Stomach (tissue), 9 donors: ENCODE results near the gene TADA2B. TPM values are rescaled to one million over a fixed set of nuclear protein-coding genes. Genes with fewer than 3 reads are reported as not detected.

Experiments
- DNase-seq, 2 donors: peaks; one replicate each; pipeline versions ENCODE4 v3.0.0 to v3.0.0-alpha.2; 2013 to 2019
- H3K27ac ChIP-seq, 5 donors: fragments of 200-600 bp in 4 of 5; sonication (generic) in 4 of 5; one replicate each; pipeline ENCODE4 v1.5.1; 2013 to 2019; ENCODE audit warnings: mild to moderate bottlenecking in 1 of 5, moderate library complexity in 1 of 5
- H3K27me3 ChIP-seq, 3 donors: fragments of 200-600 bp; sonication (generic); one replicate each; pipeline ENCODE4 v1.5.1; 2017 to 2019; ENCODE audit warnings: mixed run types in 1 of 3
- H3K36me3 ChIP-seq, 4 donors: fragments of 200-600 bp; sonication (generic); 1 replicate in 3 of 4; 2 replicates in 1 of 4; pipeline ENCODE4 v1.5.1; 2016 to 2019
- H3K4me1 ChIP-seq, 4 donors: fragments of 200-600 bp; sonication (generic); one replicate each; pipeline ENCODE4 v1.5.1; 2016 to 2019
- H3K4me3 ChIP-seq, 4 donors: fragments of 200-600 bp; sonication (generic) in 3 of 4; one replicate each; pipeline ENCODE4 v1.5.1; 2016 to 2019; ENCODE audit warnings: mild to moderate bottlenecking in 1 of 4
- H3K9me3 ChIP-seq, 4 donors: fragments of 200-600 bp; sonication (generic); one replicate each; pipeline ENCODE4 v1.5.1; 2016 to 2019
- CTCF ChIP-seq, 7 experiments: fragments of 450-650 bp in 4 of 7; fragments of 200-600 bp in 3 of 7; sonication (generic) in 3 of 7; IDR thresholded peaks; one replicate each; pipeline ENCODE4 v1.5.1; 2016 to 2019; ENCODE audit warnings: antibody characterized with exemption in 7 of 7, control low read depth in 2 of 7, mild to moderate bottlenecking in 1 of 7
- EP300 ChIP-seq: sonication (generic); formaldehyde crosslinking; IDR thresholded peaks from one replicate; pipeline ENCODE4 v1.6.1; 2017; ENCODE audit warnings: antibody characterized with exemption
- POLR2A ChIP-seq, 4 donors: fragments of 450-650 bp; IDR thresholded peaks; one replicate each; pipeline ENCODE4 v1.6.1; 2016; ENCODE audit warnings: antibody characterized with exemption in 4 of 4, control low read depth in 2 of 4, mild to moderate bottlenecking in 1 of 4, moderate library complexity in 1 of 4
- POLR2AphosphoS5 ChIP-seq, 3 donors: sonication (generic); formaldehyde crosslinking; IDR thresholded peaks; one replicate each; pipeline ENCODE4 v1.6.1; 2016; ENCODE audit warnings: antibody characterized with exemption in 3 of 3
- WGBS, 5 donors: extraction: QIAGEN DNeasy Blood & Tissue Kit in 3 of 5; methylation state at CpG; one replicate each; pipeline versions ENCODE4 v1.1.5 to v1.1.7; 2013 to 2018; 5-methylcytosine and 5-hydroxymethylcytosine counted together
- intact Hi-C: fragments of 100-400 bp; cut with DNase I; formaldehyde crosslinking; loops from one replicate; pipeline ENCODE4 v1.15.1; 2023; ENCODE audit warnings: low total_unique reads
- polyA plus RNA-seq, 3 donors: library from polyadenylated mRNA; stranded (reverse); fragments of 200-250 nt; gene quantifications; one replicate each; pipeline ENCODE4 v1.2.3, GENCODE V29; 2013
- total RNA-seq, 5 donors: library from RNA; depleted of rRNA; stranded (reverse); fragments of >200 nt; gene quantifications; one replicate each; pipeline versions ENCODE4 v1.1.0 to v1.2.3, GENCODE V29; 2014 to 2016
- donor health status: healthy with polysubstance abuse.
- donor health status: Bipolar disorder and iron deficiency.
- donor health status: healthy.

Gene TADA2B
- total and polyA plus RNA-seq, 8 donors = 1.2 to 73.7 (median 16.1) TPM

- peaks cover 23 to 58% (median 50%) of the 10 kb centered on the region in 4 donors for H3K36me3 ChIP-seq
- TF ChIP-seq POLR2A (IDR thresholded peaks at IDR 0.05) (no peak), CTCF (IDR thresholded peaks at IDR 0.05) (no peak), POLR2AphosphoS5 (IDR thresholded peaks at IDR 0.05) (no peak), EP300 (no peak)
- intact Hi-C loops = no loop called here
- 60 to 80% (median 70%) methylated on average over 19 to 20 of the region's 20 CpGs for WGBS, 5 donors
- DNase-seq = peak; percentile 46 to 73
- H3K27ac ChIP-seq = peak overlapping the region in 4 of 5 donors; percentile 37 to 60 (median 50)
- no peaks in the 10 kb centered on the region for H3K9me3 ChIP-seq
- H3K4me1 ChIP-seq = peaks cover 29 to 60% (median 45%) of the 10 kb centered on the region in 4 donors
- no peaks in the 10 kb centered on the region for H3K27me3 ChIP-seq
- no peak overlapping the region for H3K4me3 ChIP-seq
These were observed 9.9 kb downstream of the TADA2B start for GRCh38 chr4:7052923-7053715.

GRCh38 chr4:7054106-7054880 is 11.1 kb downstream of the TADA2B start:
- H3K27ac ChIP-seq = no peak overlapping the region
- WGBS, 5 donors = 95 to 97% (median 96%) methylated on average over 52 of the region's 52 CpGs
- H3K4me3 ChIP-seq = no peak overlapping the region
- H3K27me3 ChIP-seq = no peaks in the 10 kb centered on the region
- no peaks in the 10 kb centered on the region for H3K9me3 ChIP-seq
- TF ChIP-seq POLR2AphosphoS5 (IDR thresholded peaks at IDR 0.05) (no peak), EP300 (no peak), CTCF (IDR thresholded peaks at IDR 0.05) (no peak), POLR2A (IDR thresholded peaks at IDR 0.05) (no peak)
- H3K36me3 ChIP-seq = peaks cover 23 to 63% (median 58%) of the 10 kb centered on the region in 4 donors
- peaks cover 27 to 54% (median 41%) of the 10 kb centered on the region in 4 donors for H3K4me1 ChIP-seq
- no peak for DNase-seq
- intact Hi-C loops = no loop called here

GRCh38 chr4:7055111-7055989 is 12.2 kb downstream of the TADA2B start:
- intact Hi-C loops = no loop called here
- no peak for TF ChIP-seq POLR2AphosphoS5 (IDR thresholded peaks at IDR 0.05)
- no peak for TF ChIP-seq POLR2A (IDR thresholded peaks at IDR 0.05)
- no peak for TF ChIP-seq EP300
- no peak for TF ChIP-seq CTCF (IDR thresholded peaks at IDR 0.05)
- H3K27ac ChIP-seq = no peak overlapping the region

DNA sequence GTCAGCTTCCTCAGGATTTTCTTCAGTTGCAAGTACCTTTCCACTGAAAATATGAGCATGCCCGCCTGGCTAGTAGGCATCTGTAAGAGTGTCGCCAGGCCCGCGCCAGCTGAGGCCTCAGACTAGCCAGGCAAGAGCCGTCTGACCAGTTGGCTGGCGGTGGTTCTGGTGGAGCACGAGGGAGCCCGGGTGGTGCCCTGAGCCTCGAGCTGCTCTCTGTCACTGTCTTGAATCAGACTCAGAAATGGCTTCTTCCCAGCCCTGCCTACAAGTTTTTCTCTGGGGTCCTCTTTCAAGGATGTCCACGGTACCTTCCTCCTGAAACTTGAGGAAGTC is 12.8 kb downstream of the TADA2B start:
- H3K4me3 ChIP-seq = no peak overlapping the region
- H3K27ac ChIP-seq = no peak overlapping the region
- DNase-seq = no peak
- peaks cover 10 to 49% (median 24%) of the 10 kb centered on the region in 4 donors for H3K4me1 ChIP-seq
- H3K9me3 ChIP-seq = no peaks in the 10 kb centered on the region
- TF ChIP-seq POLR2AphosphoS5 (IDR thresholded peaks at IDR 0.05) (no peak), POLR2A (IDR thresholded peaks at IDR 0.05) (no peak), CTCF (IDR thresholded peaks at IDR 0.05) (no peak), EP300 (no peak)
- peaks cover 31 to 79% (median 73%) of the 10 kb centered on the region in 4 donors for H3K36me3 ChIP-seq
- H3K27me3 ChIP-seq = no peaks in the 10 kb centered on the region
- intact Hi-C loops = no loop called here
- WGBS, 5 donors = 82 to 90% (median 87%) methylated on average over 9 to 10 of the region's 10 CpGs

More at GRCh38 chr4:7055111-7055989, 12.2 kb downstream of the TADA2B start:
- 89 to 93% (median 92%) methylated on average over 26 to 31 of the region's 31 CpGs for whole genome bisulfite sequencing, 5 donors
- H3K4me1 ChIP-seq = peaks cover 16 to 54% (median 30%) of the 10 kb centered on the region in 4 donors
- H3K4me3 ChIP-seq = no peak overlapping the region
- no peak for DNase-seq
- no peaks in the 10 kb centered on the region for H3K9me3 ChIP-seq
- no peaks in the 10 kb centered on the region for H3K27me3 ChIP-seq
- H3K36me3 ChIP-seq = peaks cover 25 to 73% (median 67%) of the 10 kb centered on the region in 4 donors
